Mesenchymal stem cell (in vitro differentiated cells and primary cell): ENCODE results near the gene HSPG2.

Source experiments
- DNase-seq: peaks from one replicate; pipeline ENCODE4 v3.0.0-alpha.2; 2013
- H2AFZ ChIP-seq: one replicate; pipeline ENCODE4 v1.6.1; 2013; ENCODE audit warnings: low read depth, mild to moderate bottlenecking, control low read depth, inconsistent platforms, low read length, moderate library complexity
- H2AK5ac ChIP-seq: 2 replicates; pipeline ENCODE4 v1.6.1; 2013; ENCODE audit warnings: low read length, moderate library complexity, mild to moderate bottlenecking, inconsistent platforms; ENCODE audit not compliant: severe bottlenecking
- H2BK120ac ChIP-seq: one replicate; pipeline ENCODE4 v1.6.1; 2013; ENCODE audit warnings: low read depth, mild to moderate bottlenecking, inconsistent platforms, low read length, moderate library complexity
- H2BK12ac ChIP-seq, 2 experiments: one replicate each; pipeline ENCODE4 v1.6.1; 2013; ENCODE audit warnings: inconsistent platforms in 2 of 2, low read length in 2 of 2, mild to moderate bottlenecking in 2 of 2, moderate library complexity in 2 of 2, control low read depth in 1 of 2
- H2BK15ac ChIP-seq: one replicate; pipeline ENCODE4 v1.6.1; 2013; ENCODE audit warnings: mild to moderate bottlenecking, low read depth, inconsistent platforms; ENCODE audit not compliant: poor library complexity, severe bottlenecking
- H2BK5ac ChIP-seq: 2 replicates; pipeline ENCODE4 v1.6.1; 2013; ENCODE audit warnings: low read depth, mild to moderate bottlenecking, low read length, control low read depth, inconsistent platforms; ENCODE audit not compliant: poor library complexity, severe bottlenecking
- H3K14ac ChIP-seq, 2 experiments: one replicate each; pipeline ENCODE4 v1.6.1; 2013; ENCODE audit warnings: inconsistent platforms in 2 of 2, low read length in 2 of 2, control low read depth in 1 of 2, mild to moderate bottlenecking in 1 of 2, moderate library complexity in 1 of 2
- H3K18ac ChIP-seq, 2 experiments: one replicate each; pipeline ENCODE4 v1.6.1; 2013; ENCODE audit warnings: inconsistent platforms in 2 of 2, low read length in 2 of 2, control low read depth in 1 of 2, low read depth in 1 of 2, mild to moderate bottlenecking in 1 of 2
- H3K23ac ChIP-seq, 2 experiments: one replicate each; pipeline ENCODE4 v1.6.1; 2013; ENCODE audit warnings: inconsistent platforms in 2 of 2, low read length in 2 of 2, mild to moderate bottlenecking in 2 of 2, moderate library complexity in 2 of 2, control low read depth in 1 of 2
- H3K27ac ChIP-seq: 2 replicates; pipeline ENCODE4 v1.5.1; 2013; ENCODE audit warnings: mild to moderate bottlenecking, moderate library complexity, low read length, control low read depth, inconsistent platforms; ENCODE audit not compliant: poor library complexity, severe bottlenecking
- H3K27me3 ChIP-seq, 2 experiments: 2 replicates each; pipeline versions ENCODE4 v1.6.1 to v1.7.0; 2013; ENCODE audit warnings: low read length in 2 of 2, mild to moderate bottlenecking in 2 of 2, moderate library complexity in 2 of 2, control low read depth in 1 of 2, inconsistent platforms in 1 of 2; ENCODE audit not compliant: control insufficient read depth in 1 of 2, insufficient read depth in 1 of 2
- H3K36me3 ChIP-seq, 2 experiments: 2 replicates each; pipeline versions ENCODE4 v1.6.1 to v1.7.0; 2013; ENCODE audit warnings: low read length in 2 of 2, control low read depth in 1 of 2, inconsistent platforms in 1 of 2, low read depth in 1 of 2, mild to moderate bottlenecking in 1 of 2; ENCODE audit not compliant: insufficient read depth in 2 of 2, control insufficient read depth in 1 of 2
- H3K4ac ChIP-seq, 2 experiments: one replicate each; pipeline ENCODE4 v1.6.1; 2013; ENCODE audit warnings: inconsistent platforms in 2 of 2, low read length in 2 of 2, mild to moderate bottlenecking in 2 of 2, moderate library complexity in 2 of 2, control low read depth in 1 of 2, low read depth in 1 of 2
- H3K4me1 ChIP-seq: 2 replicates; pipeline ENCODE4 v1.6.1; 2013; ENCODE audit warnings: low read depth, low read length, control low read depth; ENCODE audit not compliant: control insufficient read depth, insufficient read depth
- H3K4me2 ChIP-seq: 2 replicates; pipeline ENCODE4 v1.6.1; 2013; ENCODE audit warnings: low read length, mild to moderate bottlenecking, inconsistent platforms; ENCODE audit not compliant: poor library complexity, severe bottlenecking
- H3K4me3 ChIP-seq, 2 experiments: 2 replicates each; pipeline versions ENCODE4 v1.5.1 to v1.7.0; 2013; ENCODE audit warnings: low read length in 2 of 2, mild to moderate bottlenecking in 2 of 2, control low read depth in 1 of 2, low read depth in 1 of 2; ENCODE audit not compliant: insufficient read depth in 1 of 2
- H3K79me1 ChIP-seq: replicated peaks from 2 replicates; pipeline ENCODE4 v1.6.1; 2013; ENCODE audit warnings: mild to moderate bottlenecking, control low read depth, low read length, inconsistent platforms; ENCODE audit not compliant: poor library complexity, severe bottlenecking
- H3K9ac ChIP-seq: 2 replicates; pipeline ENCODE4 v1.7.0; 2013; ENCODE audit warnings: mild to moderate bottlenecking, low read length, moderate library complexity
- H3K9me3 ChIP-seq: 2 replicates; pipeline ENCODE4 v1.7.0; 2013; ENCODE audit warnings: mild to moderate bottlenecking, low read length; ENCODE audit not compliant: control insufficient read depth
- H4K8ac ChIP-seq: one replicate; pipeline ENCODE4 v1.6.1; 2013; ENCODE audit warnings: inconsistent platforms, mild to moderate bottlenecking, low read length, moderate library complexity
- H4K91ac ChIP-seq: one replicate; pipeline ENCODE4 v1.6.1; 2013; ENCODE audit warnings: mild to moderate bottlenecking, low read length, inconsistent platforms
- WGBS: methylation state at CpG from one replicate; pipeline ENCODE4 v1.1.7; 2013; ENCODE audit warnings: mixed read lengths; 5-methylcytosine and 5-hydroxymethylcytosine counted together

Gene HSPG2

DNA sequence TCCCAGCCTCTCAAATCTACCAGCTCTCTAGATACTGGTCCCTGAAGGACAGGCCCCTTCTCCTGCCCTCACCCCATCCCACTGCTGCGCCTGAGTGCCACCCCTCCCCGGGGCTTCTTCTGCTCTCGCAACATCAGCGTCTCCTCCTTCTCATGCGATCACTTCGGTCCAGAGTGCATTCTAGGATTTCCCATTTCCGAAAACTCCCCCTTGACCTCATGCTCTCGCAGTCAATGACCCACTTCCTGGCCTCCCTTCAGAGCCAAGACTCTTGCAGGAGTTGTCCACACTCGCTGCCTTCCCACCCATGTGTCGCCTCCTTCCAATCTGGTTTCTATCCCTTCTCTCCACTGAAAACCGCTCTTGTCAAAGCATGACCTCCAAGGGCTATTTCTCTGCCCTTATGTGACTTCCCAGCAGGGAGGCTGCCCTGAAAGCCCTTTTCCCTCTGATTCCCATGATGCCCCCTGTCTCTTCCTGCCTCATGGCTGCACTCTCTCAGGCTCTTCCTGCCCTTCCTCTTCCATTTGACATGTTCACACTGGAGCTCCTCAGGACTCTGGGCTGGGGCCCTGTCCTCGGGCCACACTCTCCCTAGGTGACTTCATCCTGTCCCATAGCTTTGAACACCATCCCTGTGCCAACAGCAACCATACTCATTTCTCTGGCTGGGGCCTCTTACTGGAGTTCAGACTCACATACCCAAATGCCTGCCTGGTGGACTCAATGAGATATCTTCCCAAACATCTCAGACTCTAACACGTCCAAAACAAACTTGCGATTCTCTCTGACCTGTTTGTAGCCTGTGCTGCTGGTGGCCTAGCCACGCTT lies 79.1 kb downstream of the HSPG2 start:
- peaks cover 25% of the 10 kb centered on the region for H3K4me1 ChIP-seq
- H2BK15ac ChIP-seq: no peak overlapping the region
- H3K27me3 ChIP-seq: no peaks in the 10 kb centered on the region
- no peak overlapping the region for H2BK5ac ChIP-seq
- peak overlapping the region; percentile 8 for H4K91ac ChIP-seq
- H3K4me3 ChIP-seq: no peak overlapping the region
- no peak overlapping the region for H3K27ac ChIP-seq
- no peak overlapping the region for H3K18ac ChIP-seq
- WGBS: 77% methylated on average over 15 of the region's 15 CpGs
- H3K9me3 ChIP-seq: no peaks in the 10 kb centered on the region
- H3K23ac ChIP-seq: peak overlapping the region in 1 of 2 experiments; percentile 9
- no peak overlapping the region for H3K4me2 ChIP-seq
- H2BK120ac ChIP-seq: no peak overlapping the region
- peaks cover 88 to 90% of the 10 kb centered on the region in 2 experiments for H3K36me3 ChIP-seq
- no peak overlapping the region for H3K4ac ChIP-seq
- no peak overlapping the region for H2AFZ ChIP-seq
- DNase-seq: peak; percentile 42
- H2BK12ac ChIP-seq: no peak overlapping the region
- H4K8ac ChIP-seq: no peak overlapping the region
- H3K14ac ChIP-seq: no peak overlapping the region
- peaks cover 23% of the 10 kb centered on the region for H3K79me1 ChIP-seq
- H2AK5ac ChIP-seq: peak overlapping the region; percentile 24
- H3K9ac ChIP-seq: peak overlapping the region; percentile 33

DNA sequence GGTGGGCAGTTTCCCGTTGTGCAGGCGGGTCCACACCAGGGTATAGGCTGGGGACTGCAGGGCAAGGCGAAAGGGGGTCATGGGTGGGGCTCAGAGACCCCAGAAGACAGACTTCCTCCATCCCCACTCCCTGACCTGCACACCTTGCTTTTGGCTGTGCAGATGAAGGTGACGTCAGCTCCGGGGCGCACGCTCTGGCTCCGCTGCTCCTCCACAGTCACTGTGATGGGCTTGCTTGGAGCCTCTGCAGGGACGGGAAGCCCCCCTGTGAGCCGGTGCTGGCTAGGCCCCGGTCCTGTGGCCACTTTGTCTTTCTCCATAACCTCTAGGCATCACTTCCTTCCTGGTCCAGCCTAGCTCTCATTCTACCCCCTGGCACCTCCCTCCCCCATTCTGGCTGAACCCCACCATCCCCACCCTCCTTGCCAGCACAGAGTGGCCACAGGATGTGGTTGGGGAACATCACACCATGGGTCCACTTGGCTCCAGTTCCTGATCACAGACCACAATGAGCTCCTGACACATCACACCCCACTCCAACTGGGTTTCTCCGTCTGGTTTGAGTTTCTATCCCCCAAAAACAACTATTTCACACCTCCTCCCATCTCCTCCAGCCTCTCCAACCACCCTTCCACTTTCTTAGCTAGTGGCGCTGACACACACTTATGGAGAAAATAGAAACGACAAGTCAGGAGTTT lies 79.8 kb downstream of the HSPG2 start:
- Histone ChIP-seq H2BK5ac (no peak overlapping the region), H3K4me1 (peaks cover 24% of the 10 kb centered on the region), H3K4me3 (no peak overlapping the region), H3K9me3 (no peaks in the 10 kb centered on the region), H2BK15ac (no peak overlapping the region), H3K27me3 (no peaks in the 10 kb centered on the region), H3K23ac (no peak overlapping the region), H2AK5ac (no peak overlapping the region), H3K4me2 (no peak overlapping the region), H3K4ac (no peak overlapping the region), H3K9ac (peak overlapping the region; percentile 33), H4K8ac (peak overlapping the region; percentile 38), H2BK12ac (no peak overlapping the region), H3K18ac (no peak overlapping the region), H3K14ac (no peak overlapping the region), H2BK120ac (no peak overlapping the region), H3K27ac (no peak overlapping the region), H4K91ac (peak overlapping the region; percentile 3), H2AFZ (no peak overlapping the region), H3K79me1 (peaks cover 23% of the 10 kb centered on the region), H3K36me3 (peaks cover 95 to 97% of the 10 kb centered on the region in 2 experiments)
- DNase-seq: peak; percentile 2
- 95% methylated on average over 14 of the region's 14 CpGs for WGBS

DNA sequence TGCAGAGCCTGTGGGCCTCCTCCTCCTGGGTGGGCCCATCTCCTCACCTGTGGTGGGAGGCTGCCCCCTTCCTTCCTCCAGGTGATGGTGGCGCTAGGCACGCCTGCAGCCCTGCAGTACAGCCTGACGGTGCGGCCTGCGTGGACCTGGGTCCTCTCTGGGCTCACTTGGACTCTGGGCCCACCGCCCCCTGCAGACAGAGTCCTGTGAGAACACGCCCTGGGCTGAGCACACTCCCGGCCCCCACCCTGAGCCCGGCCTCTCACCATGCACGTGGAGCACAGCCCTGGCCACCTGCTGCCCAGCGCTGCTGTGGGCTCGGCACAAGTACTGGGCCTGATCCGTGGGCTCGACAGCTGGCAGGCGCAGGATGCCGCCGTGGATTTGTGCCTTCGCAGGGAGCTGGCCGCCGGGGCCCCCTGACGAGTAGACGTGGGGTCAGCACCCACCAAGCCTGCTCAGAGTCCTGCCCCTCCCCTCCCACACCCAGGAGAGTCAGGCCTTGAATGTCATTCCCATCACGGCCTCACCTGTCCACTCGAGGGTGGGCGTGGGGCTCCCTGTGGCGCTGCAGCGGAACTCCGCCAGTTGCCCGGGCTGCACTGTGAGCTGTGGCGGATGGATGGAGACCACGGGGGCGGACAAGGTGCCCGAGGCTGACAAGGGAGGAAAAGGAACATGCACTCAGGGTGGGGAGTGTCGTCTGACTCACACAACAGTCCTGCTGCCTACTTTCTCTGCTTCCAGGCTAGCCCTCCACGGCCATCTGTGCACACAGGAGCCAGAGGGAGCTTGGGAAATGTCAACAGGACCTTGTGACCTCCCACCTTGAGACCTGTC lies 81.6 kb downstream of the HSPG2 start:
- H3K4ac ChIP-seq: no peak overlapping the region
- H3K4me2 ChIP-seq: no peak overlapping the region
- no peak overlapping the region for H3K27ac ChIP-seq
- no peak overlapping the region for H3K23ac ChIP-seq
- no peak overlapping the region for H4K8ac ChIP-seq
- no peak overlapping the region for H2BK15ac ChIP-seq
- H3K4me1 ChIP-seq: peaks cover 20% of the 10 kb centered on the region
- no peaks in the 10 kb centered on the region for H3K9me3 ChIP-seq
- no peak overlapping the region for H2BK5ac ChIP-seq
- H2AK5ac ChIP-seq: no peak overlapping the region
- WGBS: 95% methylated on average over 35 of the region's 35 CpGs
- H3K79me1 ChIP-seq: peaks cover 26% of the 10 kb centered on the region
- DNase-seq: no peak
- no peak overlapping the region for H3K14ac ChIP-seq
- H3K4me3 ChIP-seq: no peak overlapping the region
- H3K36me3 ChIP-seq: peaks cover 93 to 95% of the 10 kb centered on the region in 2 experiments
- no peak overlapping the region for H2BK120ac ChIP-seq
- no peak overlapping the region for H2AFZ ChIP-seq
- H2BK12ac ChIP-seq: no peak overlapping the region
- H3K18ac ChIP-seq: no peak overlapping the region
- no peak overlapping the region for H3K9ac ChIP-seq
- peak overlapping the region; percentile 27 for H4K91ac ChIP-seq
- no peaks in the 10 kb centered on the region for H3K27me3 ChIP-seq
